IPS DF 19.7 (cell line): ENCODE results near the gene OBP2A.

Experiments used
- DNase-seq: peaks from one replicate; pipeline ENCODE4 v3.0.0-alpha.2; 2013; ENCODE audit warnings: low read depth, low spot score

Gene OBP2A

DNA sequence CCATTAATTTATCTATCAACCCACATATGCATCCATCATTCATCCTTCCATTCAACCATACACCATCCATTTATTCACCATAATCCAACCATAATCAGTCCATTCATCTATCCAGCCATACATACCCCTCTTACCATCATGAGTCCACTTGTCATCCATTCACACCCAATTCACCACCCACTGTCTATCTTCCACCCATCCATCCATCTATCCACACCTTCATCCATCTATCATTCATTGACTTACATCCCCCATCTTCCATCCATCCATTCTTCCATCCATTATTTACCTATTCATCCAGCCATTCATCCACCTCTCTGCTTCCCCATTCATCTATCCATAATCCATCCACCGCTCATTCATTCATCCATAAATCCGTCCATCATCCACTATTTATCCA lies 33.4 kb downstream of the OBP2A start:
- no peak for DNase-seq

DNA sequence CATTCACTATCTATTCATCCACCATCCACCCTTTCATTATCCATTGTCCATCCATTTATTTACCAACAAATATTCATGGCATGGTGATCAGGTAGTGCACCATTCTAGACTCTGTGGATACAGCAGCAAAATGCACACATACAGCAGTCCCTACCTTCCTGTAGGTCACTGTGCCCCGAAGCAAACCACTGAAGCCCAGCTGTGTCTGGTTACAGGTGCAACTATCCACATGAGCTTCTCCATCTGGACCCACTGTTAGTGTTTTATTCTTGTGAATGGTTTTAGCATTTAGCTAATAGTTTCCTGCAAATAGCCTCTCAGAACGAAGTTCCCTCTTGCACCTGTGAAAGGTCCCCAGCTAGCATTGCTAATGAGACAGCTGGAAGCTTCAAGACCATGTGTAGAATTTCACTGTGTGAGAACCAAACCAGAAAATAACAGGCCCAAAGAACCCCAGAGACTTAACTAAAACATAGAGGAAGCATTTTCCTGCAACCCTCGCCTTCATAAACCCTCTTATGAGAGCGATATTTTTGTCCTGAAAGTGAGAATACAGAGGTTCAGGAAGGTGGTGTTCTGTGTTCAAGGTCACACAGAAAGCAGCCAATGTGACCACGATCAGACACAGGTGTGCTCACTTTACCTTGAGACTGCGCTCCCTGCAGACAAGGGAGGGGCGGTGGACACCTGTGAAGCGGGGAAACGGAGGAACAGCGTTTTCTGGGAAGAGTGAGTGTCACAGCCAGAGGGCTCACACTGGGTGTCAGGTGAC lies 34.1 kb downstream of the OBP2A start:
- DNase-seq = no peak

DNA sequence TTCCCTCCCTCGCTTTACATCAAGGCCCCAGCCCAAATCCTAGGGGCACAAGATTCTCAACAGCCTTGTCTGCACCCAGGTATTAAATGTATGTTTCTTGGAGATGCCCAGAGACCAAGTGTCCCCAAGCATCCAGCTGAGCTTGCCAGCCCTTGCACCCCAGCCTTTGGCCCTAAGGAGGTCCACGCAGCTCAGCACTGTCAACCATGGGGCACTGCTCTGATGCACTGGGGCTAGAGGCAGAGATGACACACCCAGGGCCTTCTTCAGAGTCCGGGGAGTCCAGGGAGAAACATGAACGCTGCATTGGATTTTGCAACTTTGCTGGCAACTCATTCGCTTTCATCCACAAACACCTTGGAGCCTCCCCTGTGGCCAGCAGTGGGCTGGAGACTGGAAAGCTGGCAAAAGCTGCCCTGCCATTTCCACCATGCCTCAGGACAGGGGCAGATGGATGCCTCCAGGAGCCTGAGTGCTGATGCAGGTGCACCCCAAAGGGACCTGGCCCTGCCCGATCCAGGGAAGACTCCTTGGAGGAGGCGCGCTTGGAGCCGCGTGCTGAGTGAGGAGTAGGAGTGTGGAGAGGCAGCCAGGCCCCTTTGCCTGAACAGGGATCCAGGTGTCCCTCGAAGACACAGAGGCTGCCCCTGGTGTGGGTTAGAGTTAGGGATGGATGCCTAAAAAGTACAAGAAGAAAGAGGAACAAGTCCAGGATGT lies 34.9 kb downstream of the OBP2A start:
- no peak for DNase-seq

DNA sequence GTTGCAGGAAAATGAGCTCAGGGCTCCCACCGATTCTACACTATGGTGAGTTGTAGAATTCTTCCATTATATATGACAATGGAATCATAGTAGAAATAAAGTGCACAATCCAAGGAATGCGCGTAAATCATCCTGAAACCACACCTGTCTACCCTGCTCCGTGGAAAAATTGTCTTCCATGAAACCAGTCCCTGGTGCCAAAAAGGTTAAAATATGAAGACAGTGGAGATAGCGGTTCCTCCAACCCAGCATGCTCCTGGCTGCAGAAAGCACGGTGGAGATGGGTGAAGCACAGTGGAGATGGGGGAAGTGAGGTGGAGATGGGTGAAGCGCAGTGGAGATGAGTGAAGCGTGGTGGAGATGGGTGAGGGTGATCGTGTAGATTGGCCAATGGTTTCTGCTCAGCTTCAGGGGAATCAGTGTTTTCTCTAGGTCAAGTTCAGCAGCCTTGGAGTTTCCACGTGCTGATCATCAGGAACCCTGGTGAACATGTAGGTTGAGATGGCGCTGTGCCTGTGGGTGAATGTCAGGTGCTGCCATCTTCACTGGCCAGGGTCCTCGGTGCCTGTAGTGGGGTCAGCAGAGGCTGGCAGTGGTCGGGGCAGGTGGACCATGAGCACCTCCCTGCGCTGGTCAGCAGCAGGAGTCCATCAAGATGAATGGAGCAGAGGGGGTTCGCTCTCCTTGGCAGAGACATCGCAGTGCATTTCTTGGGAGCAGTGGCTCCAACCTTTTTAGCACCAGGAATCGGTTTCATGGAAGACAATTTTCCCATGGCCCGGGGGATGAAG lies 35.9 kb downstream of the OBP2A start:
- DNase-seq = no peak

DNA sequence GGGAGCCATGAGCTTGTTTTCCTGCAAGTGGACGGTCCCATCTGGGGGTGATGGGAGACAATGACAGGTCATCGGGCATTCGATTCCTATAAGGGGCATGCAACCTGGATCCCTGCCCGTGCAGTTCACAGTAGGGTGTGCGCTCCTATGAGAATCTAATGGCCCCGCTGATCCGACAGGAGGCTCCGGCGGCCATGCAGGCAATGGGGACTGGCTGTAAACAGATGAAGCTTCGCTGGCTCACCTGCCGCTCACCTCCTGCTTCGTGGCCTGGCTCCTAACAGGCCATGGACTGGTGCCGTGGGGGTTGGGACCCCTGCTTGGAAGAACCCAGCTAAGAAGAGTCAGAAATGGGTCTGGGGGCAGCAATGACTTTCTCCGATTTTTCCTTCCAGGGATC lies 36.6 kb downstream of the OBP2A start:
- DNase-seq = no peak

DNA sequence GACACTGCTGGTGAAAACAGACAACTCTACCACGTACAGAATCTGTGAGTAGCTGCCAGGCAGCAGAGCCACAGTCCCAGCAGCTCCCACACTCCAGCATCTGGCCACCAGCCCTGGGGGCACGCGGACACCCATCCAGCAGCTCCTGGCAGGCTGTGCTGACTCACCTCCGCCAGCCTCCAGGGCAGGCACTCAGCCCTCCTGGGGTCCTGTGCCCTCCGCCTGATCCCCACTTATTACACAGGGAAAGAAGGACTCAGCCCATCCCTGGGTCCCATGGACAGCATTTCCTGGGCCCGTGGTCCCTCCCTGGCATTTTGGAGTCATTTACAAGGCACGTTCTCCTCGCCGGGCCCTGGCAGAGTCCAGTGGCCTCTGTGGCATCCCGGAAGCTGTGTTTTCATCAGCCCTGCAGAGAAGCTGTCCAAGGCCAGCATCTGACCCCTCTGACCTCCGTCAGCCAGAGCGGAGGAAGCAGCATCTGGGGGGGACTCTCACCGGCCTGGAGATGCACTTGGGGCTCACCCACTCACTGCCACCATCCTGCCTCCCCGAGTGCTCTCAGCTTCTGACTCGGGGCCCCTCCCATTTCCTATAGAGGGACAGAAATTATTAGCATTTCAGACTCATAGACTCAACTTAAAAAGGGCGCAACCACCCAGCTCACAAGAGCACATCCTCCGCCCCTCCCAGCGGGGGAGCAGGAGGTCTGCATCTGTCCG lies 37.2 kb downstream of the OBP2A start:
- DNase-seq = no peak

DNA sequence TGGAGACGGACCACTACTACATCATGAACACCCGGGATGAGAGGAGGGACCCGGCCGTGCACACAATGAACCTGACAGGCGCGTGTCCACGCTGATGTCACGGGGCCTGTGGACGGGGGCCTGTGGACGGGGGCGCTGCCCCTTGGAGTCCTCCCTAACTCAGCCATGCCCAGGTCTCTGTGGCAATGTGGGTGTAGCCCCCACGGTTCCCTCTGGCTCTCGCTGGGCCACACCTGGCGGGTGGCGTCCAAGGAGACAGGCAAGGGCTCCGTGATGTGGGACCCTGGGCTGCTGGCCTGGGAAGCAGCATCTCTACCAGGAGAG lies 37.7 kb downstream of the OBP2A start:
- DNase-seq = no peak

DNA sequence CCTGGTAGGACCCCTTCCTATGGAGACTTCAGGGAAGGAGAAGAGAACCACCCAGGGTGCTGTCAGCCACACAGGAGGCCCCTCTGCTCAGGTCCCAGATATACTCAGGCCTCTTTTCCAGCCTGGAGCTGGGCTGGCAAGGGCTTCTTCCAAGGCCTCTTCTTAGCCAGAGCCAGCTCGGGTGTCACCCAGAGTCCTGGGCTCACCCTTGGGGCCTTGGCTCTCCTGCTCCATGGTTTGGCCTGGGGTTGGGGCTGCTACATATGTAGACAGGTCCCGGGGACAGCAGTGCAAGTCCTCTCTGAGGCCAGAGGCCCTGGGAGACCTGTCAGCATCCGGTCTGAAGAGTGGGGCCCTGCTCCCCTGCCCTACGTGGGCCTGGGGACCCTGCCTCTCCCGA lies 38.4 kb downstream of the OBP2A start:
- DNase-seq = no peak

DNA sequence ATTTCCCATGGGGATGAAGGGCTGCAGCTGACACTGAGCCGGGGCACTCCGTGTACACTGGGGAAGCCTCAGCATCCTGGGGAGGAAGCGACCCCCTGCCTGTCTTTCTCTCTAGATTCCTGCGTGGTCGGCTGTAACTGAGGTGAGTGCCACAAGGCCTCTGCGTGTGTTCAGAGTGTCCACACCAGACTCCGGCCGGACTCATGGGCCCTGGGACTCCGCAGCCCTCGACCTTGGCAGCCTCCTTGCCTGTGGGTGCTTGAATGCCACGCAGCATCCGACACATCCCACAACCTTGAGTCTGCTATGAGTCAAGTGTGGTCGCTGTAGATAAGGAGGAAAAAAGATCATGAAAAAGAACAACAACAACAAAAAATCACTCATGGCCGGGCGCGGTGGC lies 39.0 kb downstream of the OBP2A start:
- DNase-seq = no peak

DNA sequence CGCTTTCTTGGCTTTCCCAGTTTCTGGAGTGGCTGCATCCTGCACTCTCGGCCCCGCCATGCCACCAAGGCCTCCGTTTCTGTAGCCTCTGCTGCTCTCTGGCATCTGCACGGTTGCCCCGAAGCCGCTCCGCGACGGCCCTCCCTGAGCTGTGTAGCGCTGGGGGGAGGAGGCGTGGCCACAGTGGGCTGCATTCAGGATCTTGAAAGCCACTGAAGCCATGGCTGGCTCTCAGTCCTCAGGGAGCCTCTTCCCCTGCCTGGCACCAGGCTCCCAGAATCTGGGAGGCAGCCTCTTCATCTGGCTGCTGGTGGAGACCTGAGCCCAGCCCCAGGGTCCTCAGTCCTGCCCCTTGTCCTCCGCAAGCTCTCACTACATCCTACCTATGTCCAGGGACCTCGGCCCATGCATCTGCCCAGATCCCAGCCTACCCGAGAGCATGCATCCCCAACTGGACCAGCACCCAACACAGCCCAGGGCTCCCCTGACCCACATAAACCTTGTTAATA lies 40.7 kb downstream of the OBP2A start:
- DNase-seq = no peak

DNA sequence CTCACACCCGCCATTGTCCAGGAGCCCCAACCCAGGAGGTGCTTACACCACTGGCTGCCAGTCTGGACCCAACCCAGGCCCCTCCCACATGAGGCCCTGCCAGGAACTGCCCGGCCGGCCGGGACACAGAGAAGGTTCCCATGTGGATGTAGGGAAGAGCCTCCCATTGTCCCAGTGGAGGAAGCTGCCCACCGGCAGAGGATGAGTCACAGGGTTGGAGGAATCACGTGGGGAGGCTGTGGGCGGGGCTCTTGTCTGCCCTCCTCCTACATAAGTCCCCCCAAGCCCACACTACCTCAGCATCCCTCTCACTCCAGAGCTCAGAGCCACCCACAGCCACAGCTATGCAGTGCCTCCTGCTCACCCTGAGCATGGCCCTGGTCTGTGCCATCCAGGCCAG lies 41.7 kb downstream of the OBP2A start:
- no peak for DNase-seq

DNA sequence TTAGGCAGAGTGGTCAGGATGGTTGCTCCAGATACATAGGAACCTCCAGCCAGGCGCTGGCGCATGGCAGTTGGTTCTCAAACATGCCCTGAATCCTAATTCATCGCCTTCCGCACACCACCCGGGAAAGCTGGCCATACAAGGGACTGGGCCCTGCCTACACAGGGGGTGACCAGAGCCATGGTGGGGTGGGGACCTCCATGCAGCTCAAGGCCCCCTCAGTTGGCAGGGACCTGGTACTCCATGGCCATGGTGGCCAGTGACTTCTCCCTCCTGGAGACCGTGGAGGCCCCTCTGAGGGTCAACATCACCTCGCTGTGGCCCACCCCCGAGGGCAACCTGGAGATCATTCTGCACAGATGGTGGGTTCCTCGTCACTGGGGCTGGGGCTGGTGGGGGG lies 42.4 kb downstream of the OBP2A start:
- no peak for DNase-seq

DNA sequence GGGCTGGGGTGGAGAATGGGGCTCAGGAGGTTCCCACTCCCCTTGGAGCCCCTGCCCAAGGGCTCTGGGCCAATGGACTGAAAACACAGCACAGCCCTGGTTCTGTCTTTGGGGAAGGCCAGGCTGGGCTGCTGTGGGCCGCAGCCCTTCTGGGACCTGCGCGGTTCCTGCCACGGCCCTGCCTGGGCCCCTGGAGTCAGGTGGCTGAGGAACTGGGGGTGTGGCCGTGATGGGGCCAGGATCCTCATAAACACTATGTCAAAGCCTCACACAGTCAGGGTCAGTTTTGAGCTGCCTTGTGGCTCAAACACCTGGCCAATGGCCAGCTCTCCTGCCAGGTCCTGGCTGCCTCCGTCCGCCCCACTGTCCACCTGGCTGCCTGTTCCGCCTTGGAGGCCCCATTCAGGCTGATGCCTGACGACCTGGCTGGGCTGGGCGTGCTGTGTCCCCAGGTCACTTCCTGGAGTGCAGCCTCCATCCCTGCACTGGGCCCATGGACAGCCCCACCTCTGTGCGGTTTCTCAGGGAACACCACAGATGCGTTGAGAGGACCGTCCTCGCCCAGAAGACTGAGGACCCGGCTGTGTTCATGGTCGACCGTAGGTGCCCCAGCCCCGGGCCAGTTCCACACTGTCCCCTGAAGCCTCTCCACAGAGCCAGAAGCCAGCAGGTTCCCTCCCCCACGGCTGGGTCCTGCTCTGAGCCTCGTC lies 43.1 kb downstream of the OBP2A start:
- no peak for DNase-seq

DNA sequence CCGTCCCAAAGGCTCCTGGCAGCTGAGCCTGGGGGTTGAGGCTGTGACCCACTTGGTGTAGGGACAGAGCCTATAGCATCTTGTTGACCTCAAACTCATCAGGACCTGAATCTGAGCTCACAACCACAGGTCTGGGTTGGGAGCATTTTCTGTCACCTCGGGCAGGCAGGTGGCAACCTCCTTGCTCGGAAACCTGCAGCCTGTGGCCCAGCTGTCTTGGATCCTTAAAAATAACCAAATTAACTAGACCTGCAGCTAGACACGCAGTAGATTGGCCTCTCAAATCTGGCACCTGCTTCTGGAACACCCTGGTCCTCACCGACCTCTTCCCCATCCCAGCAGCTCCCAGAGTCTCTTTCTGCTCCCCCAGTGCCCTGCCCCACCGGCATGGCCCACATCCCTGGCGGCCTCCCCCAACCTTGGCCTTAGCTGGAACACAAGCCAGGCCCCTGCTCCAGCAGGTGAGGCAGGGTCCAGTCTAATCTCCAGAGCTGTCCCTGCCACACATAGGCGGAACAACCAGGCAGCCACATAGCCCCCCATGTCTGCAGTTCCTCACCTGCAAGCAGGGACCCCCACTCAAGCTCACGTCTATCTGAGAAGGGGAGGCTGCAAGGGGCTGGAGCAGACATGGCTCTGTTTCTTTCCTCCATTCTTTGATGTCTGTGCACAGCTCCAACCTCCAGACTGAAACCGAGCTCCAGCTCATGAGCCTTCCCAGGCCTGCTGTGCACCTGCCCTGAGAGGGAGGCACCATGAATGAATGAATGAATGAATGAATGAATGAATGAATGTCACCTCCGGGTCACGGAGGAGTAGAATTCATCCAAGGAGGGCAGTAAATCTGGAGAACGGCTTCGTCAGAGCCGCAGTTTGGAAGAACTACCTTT lies 43.9 kb downstream of the OBP2A start:
- DNase-seq = no peak

DNA sequence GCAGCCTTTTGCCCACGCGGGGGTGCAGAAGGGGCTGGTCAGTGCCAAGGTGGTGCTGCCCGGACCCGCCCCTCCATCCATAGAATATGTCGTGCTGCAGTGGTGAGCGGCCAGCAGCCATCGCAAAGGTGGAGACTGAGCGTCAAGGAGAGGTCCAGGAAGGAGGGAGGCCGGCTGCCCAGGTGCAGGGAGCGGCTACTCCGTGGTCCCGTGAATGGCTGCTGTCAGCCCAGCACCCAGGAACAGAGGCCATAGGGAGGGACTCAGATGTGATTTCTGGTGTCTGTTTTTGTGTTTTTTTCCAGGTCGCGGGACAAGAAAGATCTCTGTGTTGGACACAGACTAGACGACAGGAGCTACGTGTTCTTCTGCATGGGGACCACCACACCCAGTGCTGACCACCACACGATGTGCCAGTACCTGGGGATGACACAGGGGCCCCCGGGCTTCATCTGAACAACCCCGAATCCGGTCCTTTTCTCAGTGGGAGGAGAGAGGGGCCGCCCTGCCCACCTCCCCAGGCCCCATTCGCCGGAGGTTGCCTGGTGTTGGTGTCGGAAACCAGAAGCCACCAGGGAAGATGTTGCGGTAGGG lies 44.7 kb downstream of the OBP2A start:
- no peak for DNase-seq

DNA sequence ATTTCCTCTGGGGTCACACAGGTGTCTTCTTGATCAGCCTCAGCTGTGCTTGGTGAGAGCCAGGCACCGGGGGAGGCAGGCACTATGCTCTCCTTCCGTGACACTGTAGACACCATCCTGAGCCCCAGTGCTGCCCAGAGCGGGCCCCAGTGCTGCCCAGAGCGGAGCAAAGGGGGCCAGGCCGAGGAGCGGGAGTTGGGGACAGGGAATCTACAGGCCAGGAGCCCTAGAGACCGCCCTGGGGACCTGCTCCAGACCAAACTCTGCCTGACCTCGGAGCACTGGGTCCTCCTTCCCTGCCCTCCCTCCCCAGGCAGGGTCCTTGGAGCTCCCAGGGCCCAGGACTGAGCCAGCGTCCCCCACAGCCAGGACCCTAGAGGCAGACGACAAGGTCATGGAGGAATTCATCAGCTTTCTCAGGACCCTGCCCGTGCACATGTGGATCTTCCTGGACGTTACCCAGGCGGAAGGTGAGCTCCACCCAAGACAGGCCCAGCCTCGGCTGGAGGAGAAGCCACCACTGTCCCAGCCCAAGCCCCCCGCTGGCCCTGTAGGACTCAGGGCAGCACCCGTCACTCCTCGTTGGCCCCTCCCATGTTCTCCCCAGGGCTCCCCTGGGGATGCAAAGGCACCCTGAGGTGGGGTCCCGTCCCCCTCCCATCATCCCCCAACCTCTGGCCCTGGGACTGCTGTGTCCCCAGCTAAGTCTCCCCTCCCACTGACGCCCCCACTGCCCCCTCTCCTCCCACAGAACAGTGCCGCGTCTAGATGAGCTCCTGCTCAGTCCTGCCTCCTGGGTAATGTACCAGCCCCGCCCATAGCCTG lies 45.8 kb downstream of the OBP2A start:
- DNase-seq = no peak

DNA sequence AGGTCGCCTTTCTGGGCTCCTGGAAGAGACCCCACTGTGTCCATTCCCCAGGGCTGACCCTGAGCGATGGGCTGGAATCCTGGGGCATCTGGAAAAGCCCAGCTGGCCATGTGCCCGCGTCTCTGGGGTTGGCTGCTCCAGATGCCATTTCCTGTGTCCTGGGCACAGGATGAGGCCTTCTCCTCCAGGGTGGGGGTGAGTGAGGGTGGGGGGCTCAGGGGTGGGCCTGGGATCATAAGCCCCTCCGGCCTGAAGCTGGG lies 46.3 kb downstream of the OBP2A start:
- DNase-seq = no peak

DNA sequence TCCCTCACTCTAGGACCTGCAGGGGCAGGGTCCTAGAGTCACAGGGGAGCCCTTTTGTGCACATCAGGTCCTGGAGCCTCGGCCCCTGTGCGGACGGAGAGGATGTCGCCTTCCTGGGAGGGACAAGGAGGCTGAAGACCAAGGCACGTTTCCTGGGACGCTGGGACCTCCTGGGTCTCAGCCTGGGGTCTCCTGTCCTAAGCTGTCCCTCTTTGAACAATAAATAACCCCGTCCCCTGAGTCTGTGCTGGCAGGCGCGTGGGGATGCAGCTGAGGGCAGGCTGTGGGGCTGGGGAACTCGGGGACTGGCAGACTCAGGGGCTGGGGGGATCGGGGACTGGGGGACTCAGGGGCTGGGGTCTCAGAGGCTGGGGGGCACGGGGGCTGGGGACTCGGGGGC lies 46.7 kb downstream of the OBP2A start:
- no peak for DNase-seq

DNA sequence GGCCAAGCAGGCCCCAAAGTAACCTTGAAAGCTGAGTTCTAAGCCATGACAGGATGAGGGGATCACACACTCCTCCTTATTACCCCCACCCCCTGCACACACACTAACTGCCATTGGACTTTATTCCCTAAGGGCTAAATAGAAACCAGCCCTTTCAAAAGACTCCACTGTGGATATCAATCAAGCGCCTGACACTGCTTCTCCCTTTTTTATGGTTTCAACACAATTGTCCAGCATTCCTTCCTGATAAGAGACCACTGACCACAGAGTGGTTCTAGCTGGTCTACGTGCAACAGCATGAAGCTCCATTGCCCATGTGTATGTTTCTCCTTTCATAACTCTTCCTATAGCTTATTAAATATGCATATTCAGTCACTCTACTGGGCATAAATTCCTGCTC lies 50.3 kb downstream of the OBP2A start:
- DNase-seq = no peak
